WERI-Rb-1 (cell line): Measurements from ENCODE around the gene HDDC2.

Experiments
- DNase-seq: peaks from one replicate; pipeline ENCODE4 v3.0.0-alpha.2; 2020
- H3K27ac ChIP-seq: fragments of 250-450 bp; sonication (Bioruptor Pico); 2 replicates; pipeline ENCODE4 v1.5.1; 2020; ENCODE audit warnings: mild to moderate bottlenecking, moderate library complexity
- H3K27me3 ChIP-seq: fragments of 250-450 bp; sonication (Bioruptor Pico); 2 replicates; pipeline ENCODE4 v1.5.1; 2021; ENCODE audit warnings: mild to moderate bottlenecking, low read depth, moderate library complexity; ENCODE audit not compliant: insufficient read depth, severe bottlenecking
- H3K36me3 ChIP-seq: fragments of 250-450 bp; sonication (Bioruptor Pico); 2 replicates; pipeline ENCODE4 v1.5.1; 2020; ENCODE audit warnings: mild to moderate bottlenecking, moderate library complexity
- H3K4me3 ChIP-seq: 2 replicates; pipeline ENCODE4 v1.5.1; 2011; ENCODE audit warnings: low read depth, mild to moderate bottlenecking, control low read depth, low read length
- H3K9me3 ChIP-seq: fragments of 250-450 bp; sonication (Bioruptor Pico); 2 replicates; pipeline ENCODE4 v1.5.1; 2021; ENCODE audit warnings: mild to moderate bottlenecking, moderate library complexity; ENCODE audit not compliant: severe bottlenecking
- TF ChIP-seq, protein P1 (sequence below): IDR thresholded peaks from 2 replicates; pipeline ENCODE4 v1.5.1; 2011; ENCODE audit warnings: low read depth, mild to moderate bottlenecking, control low read depth, inconsistent platforms, low read length

HDDC2 gene

DNA sequence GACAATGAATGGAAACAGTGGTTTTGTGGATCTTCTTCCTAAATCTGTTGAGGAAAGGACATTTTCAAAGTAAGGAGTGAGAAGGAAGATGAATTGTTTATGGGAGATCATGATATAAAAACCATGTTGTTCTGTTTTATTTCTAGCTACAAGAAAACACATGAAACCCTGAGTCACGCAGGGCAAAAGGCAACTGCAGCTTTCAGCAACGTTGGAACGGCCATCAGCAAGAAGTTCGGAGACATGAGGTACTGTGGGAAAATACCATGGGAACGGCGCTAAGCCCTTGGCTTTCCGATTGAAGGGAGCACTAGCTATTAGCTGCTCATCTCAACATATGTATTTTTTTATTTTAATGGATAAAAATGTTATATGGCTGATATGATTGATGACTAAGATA is 53.6 kb downstream of the HDDC2 start:
- no peak for DNase-seq
- Histone ChIP-seq H3K9me3 (no peaks in the 10 kb centered on the region), H3K36me3 (no peaks in the 10 kb centered on the region), H3K27me3 (no peaks in the 10 kb centered on the region), H3K4me3 (no peak overlapping the region), H3K27ac (no peak overlapping the region)
- TF ChIP-seq, protein P1, sequence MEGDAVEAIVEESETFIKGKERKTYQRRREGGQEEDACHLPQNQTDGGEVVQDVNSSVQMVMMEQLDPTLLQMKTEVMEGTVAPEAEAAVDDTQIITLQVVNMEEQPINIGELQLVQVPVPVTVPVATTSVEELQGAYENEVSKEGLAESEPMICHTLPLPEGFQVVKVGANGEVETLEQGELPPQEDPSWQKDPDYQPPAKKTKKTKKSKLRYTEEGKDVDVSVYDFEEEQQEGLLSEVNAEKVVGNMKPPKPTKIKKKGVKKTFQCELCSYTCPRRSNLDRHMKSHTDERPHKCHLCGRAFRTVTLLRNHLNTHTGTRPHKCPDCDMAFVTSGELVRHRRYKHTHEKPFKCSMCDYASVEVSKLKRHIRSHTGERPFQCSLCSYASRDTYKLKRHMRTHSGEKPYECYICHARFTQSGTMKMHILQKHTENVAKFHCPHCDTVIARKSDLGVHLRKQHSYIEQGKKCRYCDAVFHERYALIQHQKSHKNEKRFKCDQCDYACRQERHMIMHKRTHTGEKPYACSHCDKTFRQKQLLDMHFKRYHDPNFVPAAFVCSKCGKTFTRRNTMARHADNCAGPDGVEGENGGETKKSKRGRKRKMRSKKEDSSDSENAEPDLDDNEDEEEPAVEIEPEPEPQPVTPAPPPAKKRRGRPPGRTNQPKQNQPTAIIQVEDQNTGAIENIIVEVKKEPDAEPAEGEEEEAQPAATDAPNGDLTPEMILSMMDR, result no peak

DNA sequence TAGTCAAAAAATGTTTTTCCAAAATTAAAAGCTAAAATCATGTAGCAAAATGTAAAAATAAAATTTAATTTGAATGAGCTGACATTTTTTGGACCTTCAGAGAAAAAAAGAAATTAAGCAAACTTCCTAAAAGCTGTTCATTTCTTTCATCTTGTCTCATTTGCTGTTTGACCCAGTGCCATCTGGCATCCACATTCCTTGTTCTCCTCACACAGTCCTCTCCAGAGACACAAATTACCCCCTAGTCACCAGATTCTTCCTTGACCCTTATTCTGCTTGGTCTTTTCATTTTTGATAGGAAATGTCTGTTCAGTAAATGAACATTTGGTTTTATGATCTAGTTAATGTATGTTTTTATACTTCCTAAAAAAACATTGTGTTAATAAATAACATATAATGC is 55.2 kb downstream of the HDDC2 start:
- no peaks in the 10 kb centered on the region for H3K27me3 ChIP-seq
- H3K4me3 ChIP-seq, result no peak overlapping the region
- no peak overlapping the region for H3K27ac ChIP-seq
- no peak for DNase-seq
- no peaks in the 10 kb centered on the region for H3K36me3 ChIP-seq
- peaks cover 3% of the 10 kb centered on the region for H3K9me3 ChIP-seq
- TF ChIP-seq, protein P1, result no peak

DNA sequence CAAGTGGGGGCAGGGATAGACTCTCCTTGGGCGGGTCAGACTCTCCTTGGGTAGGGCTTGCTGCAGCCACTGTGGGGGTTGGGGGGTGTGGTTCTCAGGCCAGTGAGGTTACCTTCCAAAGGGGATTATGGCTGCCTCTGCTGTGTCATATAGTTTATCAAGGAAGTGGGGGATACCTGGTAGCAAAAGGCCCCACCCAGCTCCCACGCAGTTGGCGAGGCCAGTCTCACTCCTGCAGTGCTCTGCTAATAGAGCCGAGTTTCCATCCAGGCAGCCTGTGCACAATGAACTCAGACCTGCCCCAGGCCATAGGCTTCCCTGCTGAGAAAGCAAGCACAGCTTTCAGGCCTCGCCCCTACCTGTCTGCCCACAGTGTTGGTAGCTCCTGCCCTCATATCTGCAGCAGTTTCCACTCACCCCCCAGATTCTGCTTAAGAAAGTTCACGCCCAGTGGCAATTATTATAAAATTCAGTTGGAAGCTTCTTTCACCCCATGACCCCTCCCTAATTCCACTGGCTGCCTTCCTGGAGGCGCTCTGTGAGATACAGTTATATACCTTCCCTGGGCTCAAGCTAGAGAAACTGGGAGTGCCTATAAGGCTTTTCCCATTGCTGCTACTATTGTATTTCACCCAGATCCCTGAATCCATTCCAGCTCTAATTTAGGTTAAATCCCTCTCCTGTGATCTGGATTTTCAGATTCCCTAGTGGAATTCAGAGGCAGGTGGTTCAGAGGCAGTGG is 56.1 kb downstream of the HDDC2 start:
- Histone ChIP-seq H3K27me3 (no peaks in the 10 kb centered on the region), H3K4me3 (no peak overlapping the region), H3K9me3 (peaks cover 3% of the 10 kb centered on the region), H3K27ac (no peak overlapping the region), H3K36me3 (no peaks in the 10 kb centered on the region)
- DNase-seq, result no peak
- TF ChIP-seq, protein P1, result no peak

DNA sequence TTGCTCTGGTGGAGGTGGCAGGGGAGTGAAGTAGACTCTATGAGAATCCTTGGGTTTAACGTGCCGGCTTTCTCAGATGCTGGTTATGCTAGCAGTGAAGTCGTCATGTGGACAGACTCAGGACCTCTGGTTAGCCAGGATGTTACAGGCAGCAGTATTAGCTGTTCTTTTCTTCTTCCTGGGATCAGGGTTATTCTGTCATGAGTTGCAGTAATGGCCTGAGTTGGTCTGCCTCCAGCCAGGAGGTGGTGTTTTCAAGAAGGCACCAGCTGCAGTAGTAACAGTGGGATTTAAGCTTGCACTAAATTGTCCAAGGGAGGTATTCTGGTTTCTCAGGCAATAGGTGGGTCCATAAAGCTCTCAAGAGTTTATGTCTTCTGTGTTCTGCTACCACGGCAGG is 56.7 kb downstream of the HDDC2 start:
- H3K27me3 ChIP-seq, result no peaks in the 10 kb centered on the region
- TF ChIP-seq, protein P1, result no peak
- no peak overlapping the region for H3K4me3 ChIP-seq
- H3K36me3 ChIP-seq, result no peaks in the 10 kb centered on the region
- no peak overlapping the region for H3K27ac ChIP-seq
- DNase-seq, result no peak
- peaks cover 3% of the 10 kb centered on the region for H3K9me3 ChIP-seq

DNA sequence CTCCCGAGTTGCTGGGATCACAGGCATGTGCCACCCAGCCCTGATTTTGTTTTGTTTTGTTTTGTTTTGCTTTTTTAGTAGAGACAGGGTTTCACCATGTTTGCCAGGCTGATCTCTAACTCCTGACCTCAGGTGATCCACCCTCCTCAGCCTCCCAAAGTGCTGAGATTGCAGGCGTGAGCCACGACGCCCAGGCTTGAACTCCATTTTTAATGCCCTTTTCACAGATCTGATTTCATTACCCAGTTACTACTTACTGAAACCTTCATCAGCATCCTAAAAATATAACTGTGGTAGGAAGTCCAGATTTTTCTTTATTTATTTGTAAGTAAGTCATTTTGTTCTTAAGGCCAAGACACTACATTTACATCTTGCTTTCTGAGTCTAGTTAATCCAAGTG is 64.0 kb downstream of the HDDC2 start:
- TF ChIP-seq, protein P1, result no peak
- H3K27ac ChIP-seq, result no peak overlapping the region

More for the DNA sequence above, 64.0 kb downstream of the HDDC2 start:
- Histone ChIP-seq H3K4me3 (no peak overlapping the region), H3K9me3 (peaks cover 1% of the 10 kb centered on the region), H3K36me3 (no peaks in the 10 kb centered on the region), H3K27me3 (no peaks in the 10 kb centered on the region)
- DNase-seq, result no peak
